Activated naive CD4-positive, alpha-beta T cell treated with anti-CD3 and anti-CD28 coated beads, Interleukin-2, amount 50 U/mL, for 24 hours (primary cell): Measurements from ENCODE around the gene QRSL1.
"Not testable (repeated sequence)": the region's sequence is repeated elsewhere in the genome, so short reads cannot be mapped to it uniquely, and the experiment has no call there.

ENCODE experiments used
- H3K27ac Mint-ChIP-seq: one replicate; pipeline ENCODE4 v1.8.0; 2021; ENCODE audit warnings: mild to moderate bottlenecking, mixed read lengths
- H3K27me3 Mint-ChIP-seq: one replicate; pipeline ENCODE4 v1.8.0; 2021; ENCODE audit warnings: mixed read lengths
- H3K36me3 Mint-ChIP-seq: one replicate; pipeline ENCODE4 v1.8.0; 2021; ENCODE audit warnings: mixed read lengths
- H3K4me1 Mint-ChIP-seq: one replicate; pipeline ENCODE4 v1.8.0; 2021; ENCODE audit warnings: mixed read lengths
- H3K4me3 Mint-ChIP-seq: one replicate; pipeline ENCODE4 v1.8.0; 2021; ENCODE audit warnings: mild to moderate bottlenecking, mixed read lengths
- H3K9me3 Mint-ChIP-seq: one replicate; pipeline ENCODE4 v1.8.0; 2021; ENCODE audit warnings: mixed read lengths

The QRSL1 gene

DNA sequence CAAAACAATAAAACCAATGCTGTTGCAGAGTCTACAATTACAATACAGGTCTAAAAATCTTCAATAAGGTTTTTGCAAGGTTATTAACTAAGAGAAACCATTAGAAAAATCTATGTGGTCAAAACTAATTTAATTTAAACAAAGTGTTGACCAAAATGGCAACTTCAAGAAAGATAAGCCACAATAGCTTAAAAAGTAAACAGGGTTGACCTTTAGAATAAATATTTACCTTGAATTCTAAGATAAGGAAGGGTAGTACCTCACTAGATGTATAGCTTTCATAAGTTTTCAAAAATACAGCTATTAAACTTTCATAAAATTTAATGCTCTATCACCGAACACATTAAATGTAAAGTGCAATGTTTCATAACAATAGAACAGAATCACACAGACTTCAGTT lies 11.5 kb upstream of the QRSL1 start:
- Mint-ChIP-seq H3K36me3 (peaks cover 13% of the 10 kb centered on the region), H3K4me3 (no peak overlapping the region)

GRCh38 chr6:106618324-106618723 lies 11.1 kb upstream of the QRSL1 start:
- no peaks in the 10 kb centered on the region for H3K27me3 Mint-ChIP-seq
- H3K4me1 Mint-ChIP-seq: no peaks in the 10 kb centered on the region
- peaks cover 12% of the 10 kb centered on the region for H3K36me3 Mint-ChIP-seq
- H3K4me3 Mint-ChIP-seq: no peak overlapping the region
- no peak overlapping the region for H3K27ac Mint-ChIP-seq
- H3K9me3 Mint-ChIP-seq: no peaks in the 10 kb centered on the region

More for the DNA sequence above, 11.5 kb upstream of the QRSL1 start:
- H3K27ac Mint-ChIP-seq: no peak overlapping the region
- no peaks in the 10 kb centered on the region for H3K9me3 Mint-ChIP-seq
- H3K27me3 Mint-ChIP-seq: no peaks in the 10 kb centered on the region
- H3K4me1 Mint-ChIP-seq: no peaks in the 10 kb centered on the region

GRCh38 chr6:106619223-106619622 lies 10.2 kb upstream of the QRSL1 start:
- Mint-ChIP-seq H3K36me3 (peaks cover 10% of the 10 kb centered on the region), H3K4me1 (no peaks in the 10 kb centered on the region), H3K9me3 (no peaks in the 10 kb centered on the region), H3K27ac (no peak overlapping the region), H3K4me3 (no peak overlapping the region), H3K27me3 (no peaks in the 10 kb centered on the region)

DNA sequence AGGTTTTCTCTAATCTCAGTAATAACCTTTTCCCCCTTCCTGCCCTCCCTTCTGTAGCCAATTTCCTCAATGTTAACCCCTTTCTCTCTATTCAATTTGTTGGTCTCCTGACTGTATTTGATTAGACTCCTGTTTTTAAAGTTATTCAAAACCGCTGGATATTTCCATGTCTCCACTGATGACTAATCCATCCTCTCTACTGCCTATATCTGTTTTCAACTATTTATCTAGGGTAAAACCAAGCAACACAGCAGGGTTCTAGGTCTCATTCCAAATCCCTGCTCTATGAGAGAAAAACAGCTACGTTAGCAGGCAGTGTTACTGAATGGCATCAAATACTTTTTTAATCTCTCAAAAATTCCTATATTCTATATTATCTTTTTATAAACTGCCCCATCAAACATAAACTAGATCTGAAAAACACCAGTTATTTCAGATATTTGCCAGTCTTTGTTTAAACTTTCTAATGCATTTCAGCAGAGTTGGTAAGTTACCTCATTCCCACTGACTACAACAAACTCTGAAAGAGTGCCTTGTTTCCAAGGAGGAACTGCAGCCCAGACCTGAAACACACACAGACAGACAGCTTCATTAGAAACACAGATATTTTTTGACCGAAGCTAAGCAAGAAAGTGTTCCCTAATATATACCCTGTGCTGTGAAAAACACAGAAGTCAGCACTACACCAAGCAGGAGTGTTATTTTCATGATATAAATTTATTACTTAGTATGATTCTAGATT lies 8.3 kb upstream of the QRSL1 start:
- Mint-ChIP-seq H3K4me3 (no peak overlapping the region), H3K4me1 (no peaks in the 10 kb centered on the region), H3K36me3 (peaks cover 9% of the 10 kb centered on the region), H3K27ac (no peak overlapping the region), H3K27me3 (no peaks in the 10 kb centered on the region), H3K9me3 (no peaks in the 10 kb centered on the region)

DNA sequence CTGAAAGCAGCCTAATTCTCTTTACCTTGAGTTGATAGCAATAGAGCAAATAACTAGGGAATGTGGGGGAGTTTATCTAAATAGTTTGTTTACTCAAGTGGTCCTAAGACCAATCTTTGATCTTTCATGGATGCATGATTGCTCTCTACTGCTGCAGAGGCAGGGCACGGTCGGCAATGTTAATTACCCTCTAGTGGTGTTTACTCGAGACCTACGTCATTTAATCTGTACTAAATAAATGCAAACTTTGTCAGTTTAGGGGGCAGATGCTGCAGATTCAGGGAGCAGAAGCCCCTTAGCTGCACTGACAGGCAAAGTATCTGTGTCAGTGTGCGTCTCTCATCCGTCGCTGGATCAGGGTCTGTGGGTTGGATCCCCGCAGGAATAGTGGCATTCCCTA lies 7.0 kb upstream of the QRSL1 start:
- H3K4me3 Mint-ChIP-seq: no peak overlapping the region

GRCh38 chr6:106623039-106623438 lies 6.3 kb upstream of the QRSL1 start:
- Mint-ChIP-seq H3K27ac (no peak overlapping the region), H3K9me3 (no peaks in the 10 kb centered on the region), H3K4me1 (peaks cover 8% of the 10 kb centered on the region), H3K36me3 (peaks cover 7% of the 10 kb centered on the region), H3K4me3 (no peak overlapping the region), H3K27me3 (no peaks in the 10 kb centered on the region)

More for the DNA sequence above, 7.0 kb upstream of the QRSL1 start:
- Mint-ChIP-seq H3K4me1 (peaks cover 7% of the 10 kb centered on the region), H3K27ac (no peak overlapping the region), H3K9me3 (no peaks in the 10 kb centered on the region), H3K27me3 (no peaks in the 10 kb centered on the region), H3K36me3 (peaks cover 8% of the 10 kb centered on the region)

- Mint-ChIP-seq H3K4me3 (no peak overlapping the region), H3K27ac (no peak overlapping the region), H3K27me3 (no peaks in the 10 kb centered on the region), H3K4me1 (peaks cover 30% of the 10 kb centered on the region), H3K36me3 (peaks cover 3% of the 10 kb centered on the region), H3K9me3 (no peaks in the 10 kb centered on the region)
Observed at GRCh38 chr6:106626485-106626884, 2.9 kb upstream of the QRSL1 start.

- peak overlapping the region; percentile 99 for H3K4me3 Mint-ChIP-seq
- not testable (repeated sequence) for H3K27ac Mint-ChIP-seq, H3K9me3 Mint-ChIP-seq, H3K36me3 Mint-ChIP-seq, H3K27me3 Mint-ChIP-seq
- H3K4me1 Mint-ChIP-seq: peaks cover 41% of the 10 kb centered on the region
Observed at GRCh38 chr6:106627760-106628159, 1.6 kb upstream of the QRSL1 start.

DNA sequence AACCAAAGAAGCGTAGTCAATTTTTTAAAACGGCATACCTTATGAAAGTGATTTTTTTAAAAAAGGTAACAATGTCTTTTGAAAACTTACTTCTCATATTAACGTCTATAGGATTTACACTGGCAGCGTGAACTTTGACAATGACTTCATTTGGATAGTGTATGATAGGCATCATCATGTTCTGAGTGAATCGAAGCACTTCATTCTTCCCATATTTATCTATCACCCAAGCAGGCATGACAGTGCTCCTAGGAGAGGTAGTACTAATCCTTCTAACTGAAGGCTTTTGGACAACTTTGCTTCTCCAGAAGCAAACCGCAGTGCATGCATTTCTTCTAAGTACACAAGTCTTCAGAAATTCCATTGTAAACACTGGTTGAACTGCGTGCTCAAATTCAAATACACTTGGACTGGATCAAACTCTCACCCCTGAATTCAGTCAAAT lies 698 bp upstream of the QRSL1 start:
- peaks cover 44% of the 10 kb centered on the region for H3K4me1 Mint-ChIP-seq
- peaks cover 2% of the 10 kb centered on the region for H3K36me3 Mint-ChIP-seq
- peak overlapping the region; percentile 100 for H3K27ac Mint-ChIP-seq
- no peaks in the 10 kb centered on the region for H3K27me3 Mint-ChIP-seq
- H3K4me3 Mint-ChIP-seq: peak overlapping the region; percentile 99
- H3K9me3 Mint-ChIP-seq: no peaks in the 10 kb centered on the region

- peak overlapping the region; percentile 99 for H3K4me3 Mint-ChIP-seq
- peaks cover 55% of the 10 kb centered on the region for H3K4me1 Mint-ChIP-seq
Observed at GRCh38 chr6:106629859-106630163, 433 bp downstream of the QRSL1 start.

DNA sequence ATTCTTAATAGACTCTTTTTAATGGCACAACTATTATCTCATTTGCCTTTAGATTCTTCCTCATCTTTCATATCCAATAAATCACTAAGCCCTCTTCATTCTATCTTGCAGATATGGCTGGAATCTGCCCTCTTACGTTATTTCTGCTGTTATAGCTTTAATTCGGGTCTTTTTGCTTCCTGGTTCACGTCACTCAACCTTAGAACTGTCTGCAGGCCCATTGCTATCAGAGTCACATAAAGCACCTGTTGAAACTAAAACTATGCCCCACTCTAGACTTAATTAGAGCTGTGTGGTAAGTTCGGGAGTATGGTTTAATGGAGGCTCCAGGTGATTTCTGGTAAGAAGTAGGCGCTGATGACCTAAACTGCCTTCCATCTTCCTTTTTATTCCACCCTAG lies 988 bp downstream of the QRSL1 start:
- Mint-ChIP-seq H3K9me3 (no peaks in the 10 kb centered on the region), H3K36me3 (peaks cover 2% of the 10 kb centered on the region), H3K27ac (peak overlapping the region; percentile 100), H3K4me3 (peak overlapping the region; percentile 99), H3K4me1 (peaks cover 60% of the 10 kb centered on the region), H3K27me3 (no peaks in the 10 kb centered on the region)

More at GRCh38 chr6:106629859-106630163, 433 bp downstream of the QRSL1 start:
- Mint-ChIP-seq H3K27me3 (no peaks in the 10 kb centered on the region), H3K36me3 (peaks cover 2% of the 10 kb centered on the region), H3K9me3 (no peaks in the 10 kb centered on the region), H3K27ac (peak overlapping the region; percentile 100)

DNA sequence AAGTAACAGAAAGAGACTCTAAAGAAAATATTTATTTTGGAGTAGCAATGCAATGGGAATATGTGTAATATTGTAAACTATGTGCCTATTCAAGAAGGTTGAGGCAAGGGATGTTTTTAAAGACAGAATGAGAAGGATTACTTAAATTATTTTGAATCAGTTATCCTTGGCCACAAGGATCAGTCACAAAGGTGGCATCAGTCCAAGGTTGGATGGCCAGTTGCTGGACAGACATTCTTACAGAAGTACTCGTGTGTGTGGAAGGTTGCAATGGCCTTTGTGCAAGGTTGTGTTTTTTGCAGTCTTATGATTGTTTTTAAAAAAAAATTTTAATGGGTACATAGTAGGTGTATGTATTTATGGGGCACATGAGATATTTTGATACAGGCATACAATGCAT lies 2.0 kb downstream of the QRSL1 start:
- Mint-ChIP-seq H3K4me3 (no peak overlapping the region), H3K4me1 (peaks cover 60% of the 10 kb centered on the region), H3K27me3 (no peaks in the 10 kb centered on the region), H3K27ac (no peak overlapping the region), H3K9me3 (no peaks in the 10 kb centered on the region), H3K36me3 (peaks cover 2% of the 10 kb centered on the region)

DNA sequence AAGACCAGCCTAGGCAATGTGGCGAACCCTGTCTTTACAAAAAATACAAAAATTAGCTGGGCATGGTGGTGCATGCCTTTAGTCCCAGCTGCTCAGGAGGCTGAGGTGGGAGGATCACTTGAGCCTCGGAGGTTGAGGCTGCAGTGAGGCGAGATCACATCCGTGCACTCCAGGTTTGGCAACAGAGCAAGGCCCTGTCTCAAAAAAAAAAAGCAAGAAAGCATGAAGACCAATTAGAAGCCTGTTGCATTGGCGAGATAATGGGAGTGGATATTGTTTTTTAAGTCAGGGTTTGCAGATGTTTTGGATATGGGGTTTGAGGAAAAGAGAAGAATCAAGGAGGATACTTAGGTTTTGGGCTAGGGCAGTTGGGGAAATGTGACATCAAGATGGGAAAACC lies 5.2 kb downstream of the QRSL1 start:
- Mint-ChIP-seq H3K27me3 (no peaks in the 10 kb centered on the region), H3K27ac (no peak overlapping the region), H3K4me3 (no peak overlapping the region), H3K9me3 (no peaks in the 10 kb centered on the region), H3K36me3 (peaks cover 4% of the 10 kb centered on the region), H3K4me1 (peaks cover 60% of the 10 kb centered on the region)

- Mint-ChIP-seq H3K36me3 (peaks cover 4% of the 10 kb centered on the region), H3K9me3 (no peaks in the 10 kb centered on the region), H3K27me3 (no peaks in the 10 kb centered on the region), H3K27ac (no peak overlapping the region), H3K4me1 (peaks cover 51% of the 10 kb centered on the region), H3K4me3 (no peak overlapping the region)
Observed at GRCh38 chr6:106637051-106637716, 7.8 kb downstream of the QRSL1 start.

- H3K9me3 Mint-ChIP-seq: no peaks in the 10 kb centered on the region
- H3K4me1 Mint-ChIP-seq: peaks cover 47% of the 10 kb centered on the region
- H3K4me3 Mint-ChIP-seq: no peak overlapping the region
- H3K36me3 Mint-ChIP-seq: peaks cover 6% of the 10 kb centered on the region
- no peaks in the 10 kb centered on the region for H3K27me3 Mint-ChIP-seq
- H3K27ac Mint-ChIP-seq: no peak overlapping the region
Observed at GRCh38 chr6:106637717-106638341, 8.5 kb downstream of the QRSL1 start.

DNA sequence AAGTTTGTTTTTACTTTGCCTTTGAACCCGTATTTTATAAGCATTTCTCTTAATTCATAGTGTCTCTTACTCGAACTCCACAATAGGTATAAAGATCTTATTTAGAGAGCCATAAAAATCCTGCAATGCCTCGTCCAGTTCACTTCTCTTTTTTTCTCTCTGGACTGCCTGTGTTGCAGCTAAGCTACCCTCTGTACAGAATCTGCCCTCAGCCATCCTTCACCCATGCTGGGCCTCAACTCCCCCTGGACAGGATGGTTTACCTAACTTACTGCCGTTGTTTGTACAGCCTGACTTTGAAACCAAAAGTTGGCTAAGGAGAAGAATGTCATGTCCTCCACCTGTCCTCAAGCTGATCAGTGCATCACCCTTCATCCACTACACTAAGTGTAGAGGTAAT lies 10.4 kb downstream of the QRSL1 start:
- peaks cover 10% of the 10 kb centered on the region for H3K36me3 Mint-ChIP-seq
- no peaks in the 10 kb centered on the region for H3K27me3 Mint-ChIP-seq
- no peaks in the 10 kb centered on the region for H3K9me3 Mint-ChIP-seq
- H3K4me1 Mint-ChIP-seq: peaks cover 33% of the 10 kb centered on the region
- no peak overlapping the region for H3K27ac Mint-ChIP-seq
- no peak overlapping the region for H3K4me3 Mint-ChIP-seq
